Measurements from ENCODE around the gene WWTR1. TPM values are rescaled to one million over a fixed set of nuclear protein-coding genes. Genes with fewer than 3 reads are reported as not detected.

Gene WWTR1
- total RNA-seq, 2 experiments from 2014 or later: 0.22 to 0.30 TPM

GRCh38 chr3:149608987-149609386 is 48.8 kb downstream of the WWTR1 start:
- no peaks in the 10 kb centered on the region for H3K36me3 ChIP-seq (ENCODE audit: insufficient read depth, low read length)
- intact Hi-C loops (cut with DNase I, micrococcal nuclease): no loop called here
- ATAC-seq (ENCODE audit: poor library complexity): no peak
- POLR2A ChIA-PET: no interaction called here
- DNase-seq: no peak
- no peaks in the 10 kb centered on the region for H3K36me3 Mint-ChIP-seq (ENCODE audit: low read depth)
- H3K27ac Mint-ChIP-seq: no peak overlapping the region
- H3K27me3 Mint-ChIP-seq: no peaks in the 10 kb centered on the region
- no peak overlapping the region for H3K4me3 Mint-ChIP-seq
- no peaks in the 10 kb centered on the region for H3K9me3 Mint-ChIP-seq
- H3K27ac ChIP-seq (ENCODE audit: low read depth in 1 of 2, low read length in 2 of 2): no peak overlapping the region
- peaks cover 0 to 4% of the 10 kb centered on the region in 2 experiments for H3K27me3 ChIP-seq (ENCODE audit: control insufficient read depth in 1 of 2, insufficient read depth in 2 of 2, low read length in 2 of 2)
- H3K4me1 Mint-ChIP-seq (ENCODE audit: low read depth): no peaks in the 10 kb centered on the region
- peaks cover 0 to 4% of the 10 kb centered on the region in 2 experiments for H3K9me3 ChIP-seq (ENCODE audit: control insufficient read depth in 1 of 2, insufficient read depth in 1 of 2, low read length in 2 of 2)
- no peak overlapping the region for H3K4me3 ChIP-seq (ENCODE audit: low read length)
- CTCF ChIA-PET: no interaction called here
- no peak for TF ChIP-seq CTCF (IDR thresholded peaks at IDR 0.05)
- no peaks in the 10 kb centered on the region for H3K4me1 ChIP-seq (ENCODE audit: insufficient read depth, low read length)

- no peak for TF ChIP-seq CTCF (IDR thresholded peaks at IDR 0.05)
- no peak overlapping the region for H3K27ac Mint-ChIP-seq
- no peaks in the 10 kb centered on the region for H3K27me3 Mint-ChIP-seq
- no peaks in the 10 kb centered on the region for H3K9me3 Mint-ChIP-seq
- CTCF ChIA-PET: no interaction called here
- H3K36me3 Mint-ChIP-seq (ENCODE audit: low read depth): no peaks in the 10 kb centered on the region
- peaks cover 0 to 4% of the 10 kb centered on the region in 2 experiments for H3K9me3 ChIP-seq (ENCODE audit: control insufficient read depth in 1 of 2, insufficient read depth in 1 of 2, low read length in 2 of 2)
- POLR2A ChIA-PET: no interaction called here
- intact Hi-C loops (cut with DNase I, micrococcal nuclease): no loop called here
- no peak overlapping the region for H3K27ac ChIP-seq (ENCODE audit: low read depth in 1 of 2, low read length in 2 of 2)
- peaks cover 0 to 4% of the 10 kb centered on the region in 2 experiments for H3K27me3 ChIP-seq (ENCODE audit: control insufficient read depth in 1 of 2, insufficient read depth in 2 of 2, low read length in 2 of 2)
- H3K4me1 Mint-ChIP-seq (ENCODE audit: low read depth): no peaks in the 10 kb centered on the region
- H3K4me1 ChIP-seq (ENCODE audit: insufficient read depth, low read length): no peaks in the 10 kb centered on the region
- no peak overlapping the region for H3K4me3 Mint-ChIP-seq
- H3K36me3 ChIP-seq (ENCODE audit: insufficient read depth, low read length): no peaks in the 10 kb centered on the region
- DNase-seq (no peak), ATAC-seq (ENCODE audit: poor library complexity) (no peak)
- no peak overlapping the region for H3K4me3 ChIP-seq (ENCODE audit: low read length)
These were observed 51.9 kb downstream of the WWTR1 start for GRCh38 chr3:149605902-149606301.

GRCh38 chr3:149604125-149604875 is 53.5 kb downstream of the WWTR1 start:
- Histone ChIP-seq H3K4me3 (ENCODE audit: low read length) (no peak overlapping the region), H3K9me3 (ENCODE audit: control insufficient read depth in 1 of 2, insufficient read depth in 1 of 2, low read length in 2 of 2) (peaks cover 0 to 4% of the 10 kb centered on the region in 2 experiments), H3K36me3 (ENCODE audit: insufficient read depth, low read length) (no peaks in the 10 kb centered on the region), H3K4me1 (ENCODE audit: insufficient read depth, low read length) (no peaks in the 10 kb centered on the region), H3K27me3 (ENCODE audit: control insufficient read depth in 1 of 2, insufficient read depth in 2 of 2, low read length in 2 of 2) (peaks cover 0 to 4% of the 10 kb centered on the region in 2 experiments), H3K27ac (ENCODE audit: low read depth in 1 of 2, low read length in 2 of 2) (no peak overlapping the region)
- ChIA-PET CTCF (no interaction called here), POLR2A (no interaction called here)
- H3K4me1 Mint-ChIP-seq (ENCODE audit: low read depth): no peaks in the 10 kb centered on the region
- no peaks in the 10 kb centered on the region for H3K36me3 Mint-ChIP-seq (ENCODE audit: low read depth)
- intact Hi-C loops (cut with DNase I, micrococcal nuclease): no loop called here
- ATAC-seq (ENCODE audit: poor library complexity): no peak
- H3K27ac Mint-ChIP-seq: no peak overlapping the region
- no peak for TF ChIP-seq CTCF (IDR thresholded peaks at IDR 0.05)
- no peak overlapping the region for H3K4me3 Mint-ChIP-seq
- H3K9me3 Mint-ChIP-seq: no peaks in the 10 kb centered on the region
- H3K27me3 Mint-ChIP-seq: no peaks in the 10 kb centered on the region
- DNase-seq: no peak

Data from CD4-positive, alpha-beta T cell (primary cell).